NCI-H1105 treated with DMSO at 0.1 percent for 48 hours (cell line): ENCODE results near the gene MTX2.

ENCODE experiments used
- DNase-seq: peaks from one replicate; lab custom pipeline; 2025; lab: John Stamatoyannopoulos, UW

The MTX2 gene

GRCh38 chr2:176269319-176270099 is at the start of gene MTX2:
TSS of gene MTX2 (plus strand) at chr2:176269442. CDS start at chr2:176269630, 188 bp downstream.
- DNase-seq: peak; percentile 85

GRCh38 chr2:176227874-176228273 is 41.4 kb upstream of the MTX2 start:
- DNase-seq: no peak

- no peak for DNase-seq
Observed at GRCh38 chr2:176234156-176234555, 35.1 kb upstream of the MTX2 start.

GRCh38 chr2:176234940-176235339 is 34.3 kb upstream of the MTX2 start:
- DNase-seq: no peak

GRCh38 chr2:176237456-176237855 is 31.8 kb upstream of the MTX2 start:
- no peak for DNase-seq

- DNase-seq: no peak
Observed at GRCh38 chr2:176239031-176239430, 30.2 kb upstream of the MTX2 start.

GRCh38 chr2:176240301-176240700 is 28.9 kb upstream of the MTX2 start:
- DNase-seq: no peak

- DNase-seq: no peak
Observed at GRCh38 chr2:176242276-176242675, 27.0 kb upstream of the MTX2 start.

- no peak for DNase-seq
Observed at GRCh38 chr2:176246331-176246730, 22.9 kb upstream of the MTX2 start.

- DNase-seq: no peak
Observed at GRCh38 chr2:176247859-176248258, 21.4 kb upstream of the MTX2 start.

- DNase-seq: no peak
Observed at GRCh38 chr2:176251928-176252327, 17.3 kb upstream of the MTX2 start.

- no peak for DNase-seq
Observed at GRCh38 chr2:176260689-176261088, 8.6 kb upstream of the MTX2 start.

- DNase-seq: no peak
Observed at GRCh38 chr2:176261136-176261535, 8.1 kb upstream of the MTX2 start.

- DNase-seq: no peak
Observed at GRCh38 chr2:176268976-176269318, 295 bp upstream of the MTX2 start.

GRCh38 chr2:176270100-176270750 is 983 bp downstream of the MTX2 start:
- no peak for DNase-seq

GRCh38 chr2:176272870-176273459 is 3.7 kb downstream of the MTX2 start:
- no peak for DNase-seq

GRCh38 chr2:176278927-176279326 is 9.7 kb downstream of the MTX2 start:
- DNase-seq: no peak

- no peak for DNase-seq
Observed at GRCh38 chr2:176280156-176280555, 10.9 kb downstream of the MTX2 start.

GRCh38 chr2:176280867-176281658 is 11.8 kb downstream of the MTX2 start:
- DNase-seq: no peak

GRCh38 chr2:176283291-176284068 is 14.2 kb downstream of the MTX2 start:
- no peak for DNase-seq

GRCh38 chr2:176284461-176285049 is 15.3 kb downstream of the MTX2 start:
- peak; percentile 3 for DNase-seq
